ENCODE results near the gene NLN.

DNA sequence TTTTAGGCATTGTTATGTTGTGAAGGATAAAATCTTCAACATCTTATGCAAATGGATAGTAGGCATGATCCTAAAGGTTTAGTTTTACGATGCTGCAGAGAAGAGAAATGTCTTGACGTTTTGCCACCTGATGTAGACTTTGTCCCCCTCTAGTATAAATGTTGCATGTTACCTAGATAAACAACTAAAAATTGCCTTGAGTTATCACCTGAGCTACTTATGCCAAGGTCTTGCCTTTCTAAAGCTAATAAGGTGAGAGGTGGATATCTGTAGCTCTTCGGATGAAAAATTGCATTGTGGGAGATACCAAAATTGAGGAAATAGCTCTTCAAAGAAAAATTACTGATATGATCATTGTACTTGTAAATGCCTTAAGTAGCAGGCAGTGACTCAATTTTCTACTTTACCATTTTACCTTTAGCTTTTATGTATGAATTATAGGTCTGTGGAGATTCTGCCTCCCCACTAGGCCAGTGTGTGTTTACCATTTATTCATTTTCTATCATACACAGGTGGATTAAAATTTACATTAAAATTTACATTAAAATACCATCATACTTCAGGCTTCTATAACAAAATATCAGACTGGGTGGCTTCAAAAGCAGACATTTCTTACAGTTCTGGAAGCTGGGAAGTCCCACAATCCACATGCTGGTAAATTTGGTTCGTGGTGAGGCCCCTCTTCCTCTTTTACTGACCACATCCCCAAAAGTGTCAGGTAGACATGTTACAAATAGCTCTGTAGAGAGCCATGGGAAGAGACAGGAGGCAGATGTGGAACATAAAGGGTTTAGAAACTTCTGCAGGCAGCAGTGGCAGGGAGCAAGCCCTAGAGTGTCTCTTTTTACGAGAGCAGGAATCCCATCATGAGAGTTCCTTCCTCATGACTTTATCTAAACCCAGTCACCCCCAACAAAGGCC lies 103.7 kb downstream of the NLN start:
- no peak for TF ChIP-seq CTCF (IDR thresholded peaks at IDR 0.05; ENCODE audit: low read depth, low read length)
- TF ChIP-seq POLR2A (IDR thresholded peaks at IDR 0.05; ENCODE audit: extremely low read depth, insufficient read length) = no peak
- TF ChIP-seq MAX (IDR thresholded peaks at IDR 0.05; ENCODE audit: low read depth, low read length) = peak; percentile 77
